PC-9 (cell line): ENCODE data around the gene ANKRD33B. TPM values are rescaled to one million over a fixed set of nuclear protein-coding genes. Genes with fewer than 3 reads are reported as not detected.

Experiments used
- BruUV-seq: library from RNA; stranded (reverse); fragments of 400-500 nt; replicated peaks from 2 replicates; lab custom pipeline; 2021; lab: Mats Ljungman, UMichigan
- CTCF ChIA-PET: fragments of 300-600 bp; sonication (Branson Sonifier 250); formaldehyde crosslinking; loops from one replicate; lab custom pipeline; 2022; ENCODE audit warnings: antibody characterized with exemption; lab: Charles Lee
- POLR2A ChIA-PET: fragments of 300-600 bp; sonication (Branson Sonifier 250); formaldehyde crosslinking; loops from one replicate; lab custom pipeline; 2022; ENCODE audit warnings: antibody characterized with exemption; ENCODE audit not compliant: unreplicated experiment; lab: Charles Lee
- DNase-seq, 2 experiments: peaks; one replicate each; pipeline versions ENCODE4 v3.0.0 to v3.0.0-alpha.2; 2015 to 2022; ENCODE audit warnings: mixed read lengths in 1 of 2
- H2AFZ ChIP-seq: fragments of 200-600 bp; sonication (generic); 2 replicates; pipeline ENCODE4 v1.8.1; 2017; ENCODE audit warnings: antibody characterized with exemption
- H3F3A ChIP-seq: fragments of 200-600 bp; sonication (generic); 2 replicates; pipeline ENCODE4 v1.8.1; 2017; ENCODE audit warnings: antibody characterized with exemption, mild to moderate bottlenecking, low read depth; ENCODE audit not compliant: insufficient read depth
- H3K27ac ChIP-seq: fragments of 200-600 bp; sonication (generic); 2 replicates; pipeline ENCODE4 v1.6.1; 2016; ENCODE audit warnings: mixed run types
- H3K27me3 ChIP-seq: fragments of 200-600 bp; sonication (generic); 2 replicates; pipeline ENCODE4 v1.6.1; 2016; ENCODE audit warnings: low read depth, mixed run types; ENCODE audit not compliant: insufficient read depth
- H3K36me3 ChIP-seq: fragments of 200-600 bp; sonication (generic); 2 replicates; pipeline ENCODE4 v1.6.1; 2016; ENCODE audit warnings: low read depth, mixed run types
- H3K4me1 ChIP-seq: fragments of 200-600 bp; sonication (generic); replicated peaks from 2 replicates; pipeline ENCODE4 v1.6.1; 2016; ENCODE audit warnings: mixed run types; ENCODE audit not compliant: insufficient read depth
- H3K4me2 ChIP-seq: fragments of 200-600 bp; sonication (generic); 2 replicates; pipeline ENCODE4 v1.6.1; 2017; ENCODE audit warnings: mixed run types
- H3K4me3 ChIP-seq: fragments of 200-600 bp; sonication (generic); 2 replicates; pipeline ENCODE4 v1.6.1; 2016; ENCODE audit warnings: mixed run types
- H3K79me2 ChIP-seq: fragments of 200-600 bp; sonication (generic); 2 replicates; pipeline ENCODE4 v1.6.1; 2017; ENCODE audit warnings: low read depth, mixed run types
- H3K9me2 ChIP-seq: fragments of 200-600 bp; sonication (generic); 2 replicates; pipeline ENCODE4 v1.8.1; 2017; ENCODE audit warnings: mild to moderate bottlenecking; ENCODE audit not compliant: insufficient read depth
- H3K9me3 ChIP-seq: fragments of 200-600 bp; sonication (generic); 2 replicates; pipeline ENCODE4 v1.8.1; 2016; ENCODE audit warnings: low read depth; ENCODE audit not compliant: insufficient read depth
- H4K20me1 ChIP-seq: fragments of 200-600 bp; sonication (generic); 2 replicates; pipeline ENCODE4 v1.8.1; 2017; ENCODE audit not compliant: insufficient read depth
- CTCF ChIP-seq: fragments of 200-600 bp; sonication (generic); conservative IDR thresholded peaks from 2 replicates; pipeline ENCODE4 v1.6.1; 2017; ENCODE audit warnings: mixed run types, antibody characterized with exemption, mild to moderate bottlenecking, moderate library complexity
- EZH2 ChIP-seq: fragments of 200-600 bp; sonication (generic); IDR thresholded peaks from 2 replicates; pipeline ENCODE4 v1.8.0; 2017; ENCODE audit warnings: antibody characterized with exemption, low read depth
- intact Hi-C: fragments of 100-400 bp; cut with micrococcal nuclease; formaldehyde crosslinking; loops from one replicate; pipeline ENCODE4 v1.10.0; 2022; ENCODE audit not compliant: unreplicated experiment
- total RNA-seq: library from RNA; stranded (reverse); gene quantifications from 2 replicates; pipeline ENCODE4 v1.2.3, GENCODE V29; 2021

Gene ANKRD33B
- total RNA-seq, 1 experiment from 2014 or later: 32.1 TPM

- intact Hi-C loops: loop anchor here (1.0 to 10.0 kb wide), 6 partner anchors 15 to 450 kb away; partner anchors contain the start of genes CCT5 and CMBL
- BruUV-seq: TSS peak; percentile 8
- ChIA-PET POLR2A (interaction anchor here (0.6 to 1.2 kb wide), 3 partner anchors 16 to 20 kb away, joined by 3 to 7 read pairs (median 7); no protein-coding TSS in a partner anchor), CTCF (interaction anchor here (0.6 to 0.9 kb wide), 2 partner anchors 112 to 174 kb away, joined by 3 read pairs; no protein-coding TSS in a partner anchor)
- peak; percentile 62 to 99 for DNase-seq
- Histone ChIP-seq H3K4me3 (0 out of 2 replicates have a peak overlapping the region, but pooled peaks have one; percentile 7), H3K4me1 (peaks cover 87% of the 10 kb centered on the region), H2AFZ (no peak overlapping the region), H3K9me2 (no peaks in the 10 kb centered on the region), H3K9me3 (no peaks in the 10 kb centered on the region), H4K20me1 (no peaks in the 10 kb centered on the region), H3K79me2 (peaks cover 58% of the 10 kb centered on the region), H3K27me3 (no peaks in the 10 kb centered on the region), H3K36me3 (peaks cover 5% of the 10 kb centered on the region; the same call in 1 of the 2 replicates), H3K4me2 (peak overlapping the region; percentile 80), H3K27ac (peak overlapping the region; percentile 96), H3F3A (peaks cover 69% of the 10 kb centered on the region)
- TF ChIP-seq EZH2: no peak
- no peak for TF ChIP-seq CTCF
These were observed 141.2 kb downstream of the ANKRD33B start for GRCh38 chr5:10704949-10705621.

- Histone ChIP-seq H3F3A (peaks cover 68% of the 10 kb centered on the region), H2AFZ (no peak overlapping the region), H4K20me1 (no peaks in the 10 kb centered on the region), H3K9me2 (no peaks in the 10 kb centered on the region), H3K27ac (peak overlapping the region; percentile 96), H3K27me3 (no peaks in the 10 kb centered on the region), H3K36me3 (peaks cover 5% of the 10 kb centered on the region; the same call in 1 of the 2 replicates), H3K9me3 (no peaks in the 10 kb centered on the region), H3K4me2 (peak overlapping the region; percentile 80), H3K4me1 (peaks cover 81% of the 10 kb centered on the region), H3K4me3 (no peak overlapping the region), H3K79me2 (peaks cover 56% of the 10 kb centered on the region)
- intact Hi-C loops: loop anchor here (1.0 to 10.0 kb wide), 4 partner anchors 15 to 451 kb away; partner anchors contain the start of gene CCT5
- no peak for TF ChIP-seq EZH2
- TF ChIP-seq CTCF: no peak
- ChIA-PET CTCF (interaction anchor here (0.6 to 1.2 kb wide), 3 partner anchors 10 to 113 kb away, joined by 3 to 6 read pairs (median 4); no protein-coding TSS in a partner anchor), POLR2A (interaction anchor here (0.5 to 1.2 kb wide), 6 partner anchors 17 to 297 kb away, joined by 3 to 7 read pairs (median 4); no protein-coding TSS in a partner anchor)
- no TSS peak for BruUV-seq
- DNase-seq: peak; percentile 65 to 99
These were observed 141.9 kb downstream of the ANKRD33B start for GRCh38 chr5:10705747-10706146.

- peaks cover 5% of the 10 kb centered on the region; the same call in 1 of the 2 replicates for H3K36me3 ChIP-seq
These were observed 142.5 kb downstream of the ANKRD33B start for GRCh38 chr5:10706326-10706725.

More at GRCh38 chr5:10706326-10706725, 142.5 kb downstream of the ANKRD33B start:
- Histone ChIP-seq H4K20me1 (no peaks in the 10 kb centered on the region), H3K4me2 (peak overlapping the region; percentile 80), H3K4me1 (peaks cover 75% of the 10 kb centered on the region), H3K27me3 (no peaks in the 10 kb centered on the region), H3K79me2 (peaks cover 55% of the 10 kb centered on the region), H3K4me3 (no peak overlapping the region), H2AFZ (no peak overlapping the region), H3K9me3 (no peaks in the 10 kb centered on the region), H3K9me2 (no peaks in the 10 kb centered on the region), H3K27ac (peak overlapping the region; percentile 96), H3F3A (peaks cover 62% of the 10 kb centered on the region)
- intact Hi-C loops: loop anchor here (10.0 kb wide), 1 partner anchor 452 kb away; the partner anchor contains the start of gene CCT5
- ChIA-PET CTCF (interaction anchor here (0.8 to 1.2 kb wide), 2 partner anchors 9 to 19 kb away, joined by 4 to 6 read pairs; no protein-coding TSS in a partner anchor), POLR2A (interaction anchor here (0.5 to 1.2 kb wide), 4 partner anchors 19 to 297 kb away, joined by 3 to 7 read pairs (median 4); no protein-coding TSS in a partner anchor)
- no peak for DNase-seq
- BruUV-seq: TSS peak; percentile 68
- no peak for TF ChIP-seq EZH2
- no peak for TF ChIP-seq CTCF
